CD4-positive, alpha-beta T cell treated with Interleukin-4 for 1 hour (primary cell): ENCODE measurements around the gene TAC3.
"Not testable (repeated sequence)": the region's sequence is repeated elsewhere in the genome, so short reads cannot be mapped to it uniquely, and the experiment has no call there.

Experiments used
- DNase-seq, 2 donors: peaks; one replicate each; pipeline ENCODE4 v3.0.0-alpha.2; 2020 to 2022

The TAC3 gene

GRCh38 chr12:57016348-57016747 is at the start of gene TAC3:
TSS of gene TAC3 (minus strand) at chr12:57016529. CDS start at chr12:57015797, 732 bp downstream.
- no peak for DNase-seq

- peak; percentile 69 to 90 for DNase-seq
Observed at GRCh38 chr12:57063991-57064685, 47.8 kb upstream of the TAC3 start.

- no peak for DNase-seq
Observed at GRCh38 chr12:57058454-57058853, 42.1 kb upstream of the TAC3 start.

DNA sequence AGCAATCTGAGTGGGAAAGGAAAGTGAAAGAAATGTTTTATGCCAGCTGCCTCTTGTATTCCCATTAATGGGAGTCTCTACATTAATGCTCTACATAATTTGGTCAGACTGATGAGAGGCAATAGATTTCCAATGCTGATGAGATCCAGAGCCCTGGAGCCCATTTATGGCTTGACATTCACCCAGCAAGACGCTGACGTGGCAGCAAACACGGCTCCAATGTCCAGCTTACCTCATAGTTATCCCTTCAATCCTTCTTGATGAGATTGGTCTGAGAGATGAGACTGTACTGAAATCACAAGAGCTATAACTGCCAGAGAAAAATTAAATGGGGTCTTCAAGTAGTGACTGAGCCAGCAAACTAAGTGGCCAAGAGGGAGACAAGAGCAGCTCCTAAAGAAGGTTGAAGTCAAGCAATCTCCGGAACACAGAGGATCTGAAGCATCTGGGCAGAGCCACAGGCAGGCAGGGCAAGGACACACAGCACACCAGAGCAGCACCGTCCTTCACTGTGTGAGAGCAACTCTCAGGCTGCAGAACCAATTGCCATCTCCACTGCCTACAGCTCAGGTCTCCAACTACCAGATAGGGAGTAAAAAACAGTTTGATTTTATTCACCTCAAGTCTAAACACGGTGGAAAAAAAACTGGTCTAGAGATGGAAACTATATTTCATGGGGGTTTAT is 40.9 kb upstream of the TAC3 start:
- no peak for DNase-seq

GRCh38 chr12:57055824-57056223 is 39.5 kb upstream of the TAC3 start:
- peak in 1 of 2 donors; percentile 42 for DNase-seq

- DNase-seq: not testable (repeated sequence)
Observed at GRCh38 chr12:57053901-57054300, 37.6 kb upstream of the TAC3 start.

DNA sequence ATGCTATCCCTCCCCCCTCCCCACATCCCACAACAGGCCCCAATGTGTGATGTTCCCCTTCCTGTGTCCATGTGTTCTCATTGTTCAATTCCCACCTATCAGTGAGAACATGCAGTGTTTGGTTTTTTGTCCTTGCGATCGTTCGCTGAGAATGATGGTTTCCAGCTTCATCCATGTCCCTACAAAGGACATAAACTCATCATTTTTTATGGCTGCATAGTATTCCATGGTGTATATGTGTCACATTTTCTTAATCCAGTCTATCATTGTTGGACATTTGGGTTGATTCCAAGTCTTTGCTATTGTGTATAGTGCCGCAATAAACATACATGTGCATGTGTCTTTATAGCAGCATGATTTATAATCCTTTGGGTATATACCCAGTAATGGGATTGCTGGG is 36.8 kb upstream of the TAC3 start:
- not testable (repeated sequence) for DNase-seq

DNA sequence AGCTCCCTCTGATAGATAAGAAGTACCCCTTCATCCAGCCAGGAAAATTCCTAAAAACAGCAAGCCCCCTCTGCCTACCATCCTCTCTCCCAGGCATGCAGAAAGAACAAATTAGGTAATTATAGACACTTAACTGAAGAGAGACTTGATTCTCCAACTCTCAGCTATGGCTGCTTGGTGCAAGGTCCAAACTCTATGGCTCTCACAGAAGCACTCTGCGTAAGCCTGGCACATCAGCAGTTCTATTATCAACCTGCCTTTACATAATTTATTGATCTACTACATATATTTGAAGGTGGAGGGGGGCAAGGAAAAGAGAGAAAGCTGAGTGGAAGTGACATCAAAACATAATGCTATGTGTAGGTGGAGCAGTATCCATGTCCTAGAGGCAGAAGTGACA is 34.7 kb upstream of the TAC3 start:
- DNase-seq: no peak

- DNase-seq: no peak
Observed at GRCh38 chr12:57049890-57050289, 33.6 kb upstream of the TAC3 start, which contains the start of gene MYO1A. TSS of gene MYO1A (minus strand) at chr12:57050129. CDS start at chr12:57048323, 1,806 bp downstream.

DNA sequence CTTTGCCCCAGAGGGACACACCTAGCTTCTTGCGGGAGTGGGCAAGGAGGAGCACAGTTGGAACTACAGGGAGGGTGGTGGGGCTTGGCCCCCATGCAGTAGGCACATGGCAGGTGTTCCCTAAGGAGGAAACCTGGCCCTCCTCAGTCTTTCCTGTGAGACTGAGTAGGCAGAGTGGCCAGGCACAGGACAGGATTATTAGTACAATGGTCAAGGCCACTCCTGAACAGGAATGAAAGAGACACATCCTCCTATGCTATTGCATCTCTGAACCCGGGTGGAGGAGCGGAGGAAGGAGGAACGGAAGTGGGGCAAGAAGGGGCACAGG is 32.8 kb upstream of the TAC3 start:
- DNase-seq: no peak

DNA sequence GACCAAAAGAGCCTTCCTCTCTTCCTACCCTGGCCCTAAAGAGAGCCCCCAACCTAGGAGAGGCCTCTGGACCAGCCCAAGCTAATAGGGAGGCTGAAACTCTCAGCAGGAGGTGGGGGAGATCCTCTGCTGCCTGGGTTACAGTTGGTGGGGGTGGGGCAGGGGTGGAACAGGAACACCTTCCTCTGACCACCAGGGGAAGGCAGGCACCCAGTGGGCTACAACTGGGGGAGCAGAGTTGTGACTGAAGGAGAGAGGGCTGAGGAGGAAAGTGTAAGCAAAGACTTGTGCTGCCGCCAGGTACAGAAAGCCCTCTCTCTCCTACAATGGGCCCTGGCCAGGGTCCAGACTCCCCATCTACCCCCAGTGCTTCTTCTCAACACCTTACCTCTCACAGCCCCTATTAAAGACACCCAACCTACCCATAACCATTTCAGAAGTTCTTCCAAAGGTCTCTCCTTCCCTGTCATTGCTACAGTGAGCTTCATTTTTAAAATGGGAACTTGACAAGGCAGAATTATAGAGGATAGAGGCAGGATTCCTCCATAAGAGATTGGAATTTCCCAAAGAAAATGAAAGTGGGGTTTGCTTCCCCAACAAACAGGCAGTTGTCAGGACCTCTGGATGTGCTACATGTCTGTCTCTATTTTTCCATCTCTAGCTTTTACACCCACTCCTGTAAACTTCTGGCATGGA is 32.2 kb upstream of the TAC3 start:
- no peak for DNase-seq

- no peak for DNase-seq
Observed at GRCh38 chr12:57047981-57048380, 31.7 kb upstream of the TAC3 start.

- peak; percentile 42 to 46 for DNase-seq
Observed at GRCh38 chr12:57046947-57047890, 30.9 kb upstream of the TAC3 start.

DNA sequence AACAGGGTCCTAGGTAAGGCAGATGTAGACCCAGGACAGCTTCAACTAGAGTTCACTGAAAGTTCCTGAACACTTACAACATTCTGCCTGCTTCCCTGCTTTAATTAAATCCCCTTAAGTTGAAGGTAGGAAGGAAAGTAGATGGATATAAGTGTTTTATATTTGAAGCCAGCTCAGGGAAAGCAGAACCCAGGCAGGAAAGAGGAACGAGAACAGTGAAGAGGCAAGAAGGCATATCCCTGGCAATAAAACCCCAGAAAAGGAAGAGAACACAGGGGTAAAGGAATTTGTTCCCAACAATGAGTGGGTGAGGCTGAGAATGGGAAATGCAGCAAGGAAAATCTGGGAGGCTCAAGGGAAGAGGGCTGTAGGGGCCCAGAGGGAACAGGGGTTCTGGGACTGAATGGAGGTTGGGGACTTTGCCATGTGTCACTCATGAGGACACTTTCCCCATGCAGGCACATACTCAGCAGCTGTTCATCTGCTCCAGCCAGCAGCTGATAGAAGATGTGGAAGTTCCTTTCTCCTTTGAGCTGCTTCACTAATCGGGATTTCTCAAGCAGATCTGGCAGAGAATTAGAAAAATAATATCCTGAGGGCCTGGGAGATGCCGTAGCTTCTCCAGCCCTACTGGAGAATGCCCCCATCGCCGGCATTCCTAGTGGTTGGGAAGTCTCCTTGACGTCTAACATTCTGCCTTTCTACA is 29.9 kb upstream of the TAC3 start:
- DNase-seq: no peak

- DNase-seq: no peak
Observed at GRCh38 chr12:57044889-57045288, 28.6 kb upstream of the TAC3 start.

DNA sequence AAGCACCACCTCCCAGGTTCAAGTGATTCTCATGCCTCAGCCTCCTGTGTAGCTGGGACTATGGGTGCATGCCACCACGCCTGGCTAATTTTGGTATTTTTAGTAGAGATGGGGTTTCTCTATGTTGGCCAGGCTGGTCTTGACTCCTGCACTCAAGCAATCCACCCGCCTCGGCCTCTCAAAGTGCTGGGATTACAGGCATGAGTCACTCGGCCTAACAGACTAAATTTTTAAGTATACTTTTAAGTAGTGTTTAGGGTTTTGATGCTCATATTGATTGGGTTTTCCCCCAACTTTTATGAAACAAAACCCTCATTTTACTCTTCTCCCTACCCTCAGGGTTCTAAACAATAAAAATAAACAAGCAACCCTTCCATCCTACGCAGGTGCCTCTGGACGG is 28.1 kb upstream of the TAC3 start:
- DNase-seq: no peak

DNA sequence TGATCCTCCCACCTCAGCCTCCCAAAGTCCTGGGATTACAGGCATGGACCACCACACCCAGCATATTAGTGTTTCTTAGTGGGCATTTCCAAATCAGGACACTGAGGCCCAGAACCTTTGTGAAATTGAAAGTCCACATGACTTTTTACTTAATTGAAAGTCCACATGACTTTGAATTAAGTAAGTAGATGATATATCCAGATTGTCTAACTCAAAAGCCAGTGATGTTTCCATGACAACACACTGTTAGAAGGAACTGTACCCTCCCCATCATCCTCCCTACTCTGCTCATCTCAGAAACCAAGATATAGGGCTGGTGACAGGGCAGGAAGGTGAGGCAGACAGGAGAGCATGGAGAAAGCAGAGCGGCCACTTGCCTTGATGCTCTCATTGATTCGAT is 26.4 kb upstream of the TAC3 start:
- DNase-seq: no peak

DNA sequence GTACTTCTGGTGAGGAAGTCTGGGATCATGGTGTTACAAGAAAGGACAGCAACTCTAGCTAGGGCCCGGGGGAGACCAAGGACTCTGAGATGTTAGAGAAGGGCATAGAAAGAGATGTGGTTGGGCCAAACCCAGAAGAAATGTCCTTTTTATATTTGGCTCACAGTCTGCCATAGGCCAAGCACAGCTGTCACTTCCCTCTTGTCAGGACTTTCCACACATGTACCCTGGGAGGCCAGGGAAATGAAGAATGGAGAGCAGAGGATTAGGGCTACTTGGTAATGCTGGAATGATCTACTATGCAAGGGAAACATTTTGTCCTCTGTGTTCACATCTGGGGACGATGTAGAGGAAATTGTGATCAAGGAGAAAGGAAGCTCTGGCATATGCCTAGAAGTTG is 24.4 kb upstream of the TAC3 start:
- no peak for DNase-seq

DNA sequence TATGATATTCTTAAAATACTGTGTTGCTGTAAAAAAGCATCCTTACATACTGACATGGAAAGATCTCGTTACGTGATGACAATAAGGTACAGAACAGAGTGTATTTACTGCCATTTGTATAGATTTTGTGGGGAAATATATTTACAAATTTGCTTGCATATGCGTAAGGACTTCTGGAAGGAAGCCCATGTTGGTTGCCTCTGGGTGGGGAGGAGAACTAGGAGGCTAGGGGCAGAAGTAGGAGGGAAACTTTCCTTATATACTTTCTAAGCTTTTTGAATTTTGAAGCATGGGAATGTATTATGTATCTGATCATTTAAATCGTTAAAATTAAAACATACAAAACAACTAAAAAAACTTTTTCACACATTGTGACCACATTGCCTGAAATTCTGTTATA is 23.9 kb upstream of the TAC3 start:
- DNase-seq: no peak

GRCh38 chr12:57039016-57039798 is 22.9 kb upstream of the TAC3 start:
- DNase-seq: no peak

DNA sequence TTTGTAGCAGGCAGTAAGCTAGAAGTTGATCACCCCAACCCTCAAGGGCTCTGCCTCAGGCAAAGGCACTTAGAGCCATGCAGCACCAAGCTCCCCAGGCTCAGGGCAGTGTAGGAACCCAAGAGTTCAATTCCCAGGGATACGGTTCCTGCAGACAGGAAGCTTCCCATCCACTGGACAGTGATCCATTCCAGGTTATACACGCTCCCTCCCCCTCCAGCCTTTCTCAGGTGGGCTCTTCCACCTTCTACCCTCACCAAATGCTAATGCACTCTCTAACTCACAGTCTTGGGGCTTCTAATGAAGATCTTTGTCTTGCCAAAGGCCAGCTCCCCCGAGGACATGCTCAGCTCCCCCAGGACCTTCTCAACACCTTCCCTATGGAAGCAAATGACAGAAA is 20.9 kb upstream of the TAC3 start:
- DNase-seq: no peak
